Upper lobe of left lung (tissue), 6 donors: ENCODE measurements around the gene ZG16. TPM values are rescaled to one million over a fixed set of nuclear protein-coding genes. Genes with fewer than 3 reads are reported as not detected.

Experiments
- ATAC-seq, 2 donors: fragments of 200-7000 bp; cut with Tn5 transposase; one replicate each; pipeline ENCODE4 v1.9.1; 2022; ENCODE audit warnings: mild to moderate bottlenecking in 2 of 2, moderate library complexity in 2 of 2; ENCODE audit not compliant: low FRiP score in 2 of 2
- DNase-seq, 2 donors: peaks; one replicate each; pipeline ENCODE4 v3.0.0-alpha.2; 2019 to 2020
- H3K27ac ChIP-seq, 4 donors: fragments of 200-600 bp; sonication (generic); one replicate each; pipeline ENCODE4 v1.5.1; 2016 to 2019
- H3K27me3 ChIP-seq, 4 donors: fragments of 200-600 bp; sonication (generic); one replicate each; pipeline ENCODE4 v1.5.1; 2017 to 2019
- H3K36me3 ChIP-seq, 4 donors: fragments of 200-600 bp; sonication (generic); one replicate each; pipeline ENCODE4 v1.5.1; 2016 to 2019
- H3K4me1 ChIP-seq, 4 donors: fragments of 200-600 bp; sonication (generic); one replicate each; pipeline ENCODE4 v1.5.1; 2018 to 2019
- H3K4me3 ChIP-seq, 4 donors: fragments of 200-600 bp; sonication (generic); one replicate each; pipeline ENCODE4 v1.5.1; 2017 to 2019; ENCODE audit warnings: mild to moderate bottlenecking in 2 of 4, moderate library complexity in 1 of 4
- H3K9me3 ChIP-seq, 4 donors: fragments of 200-600 bp; sonication (generic); one replicate each; pipeline ENCODE4 v1.5.1; 2018 to 2019
- CTCF ChIP-seq, 6 experiments: fragments of 450-650 bp in 4 of 6; fragments of 200-600 bp in 2 of 6; sonication (generic) in 2 of 6; IDR thresholded peaks; one replicate each; pipeline ENCODE4 v1.5.1; 2016 to 2019; ENCODE audit warnings: antibody characterized with exemption in 6 of 6
- EP300 ChIP-seq, 4 donors: sonication (generic); formaldehyde crosslinking; IDR thresholded peaks; one replicate each; pipeline ENCODE4 v1.5.1; 2017; ENCODE audit warnings: antibody characterized with exemption in 4 of 4, control low read depth in 2 of 4
- POLR2A ChIP-seq, 4 donors: fragments of 450-650 bp; IDR thresholded peaks; one replicate each; pipeline ENCODE4 v1.5.1; 2016 to 2017; ENCODE audit warnings: antibody characterized with exemption in 4 of 4, mild to moderate bottlenecking in 2 of 4
- POLR2AphosphoS5 ChIP-seq, 2 donors: sonication (generic); formaldehyde crosslinking; IDR thresholded peaks; one replicate each; pipeline ENCODE4 v1.5.1; 2017; ENCODE audit warnings: antibody characterized with exemption in 2 of 2
- WGBS, 2 donors: methylation state at CpG; one replicate each; pipeline ENCODE4 v1.1.5; 2017 to 2018; 5-methylcytosine and 5-hydroxymethylcytosine counted together
- total RNA-seq, 6 donors: library from RNA; depleted of rRNA in 4 of 6; stranded (reverse); fragments of >200 nt in 4 of 6; gene quantifications; one replicate each; pipeline versions ENCODE4 v1.1.0 to v1.2.1, GENCODE V29; 2016 to 2021
- donor health status: DM: no; HTN: no; CAD: no; lungs with moderate emphysema.
- donor health status: DM: no; HTN: yes; CAD: no; lungs with severe emphysema.

Gene ZG16
- total RNA-seq, 6 donors from 2014 or later, result 0.11 TPM; not detected in 5

GRCh38 chr16:29816694-29817441 is 38.8 kb downstream of the ZG16 start:
- Histone ChIP-seq H3K27me3 (peaks cover 0 to 4% (median 0%) of the 10 kb centered on the region in 4 donors), H3K4me3 (peak overlapping the region; percentile 70 to 79 (median 76)), H3K36me3 (peaks cover 0 to 15% (median 5%) of the 10 kb centered on the region in 4 donors), H3K9me3 (no peaks in the 10 kb centered on the region), H3K27ac (peak overlapping the region; percentile 80 to 96 (median 90)), H3K4me1 (peaks cover 51 to 77% (median 59%) of the 10 kb centered on the region in 4 donors)
- TF ChIP-seq POLR2AphosphoS5 (IDR thresholded peaks at IDR 0.05) (peak in 1 of 2 donors; percentile 13), CTCF (IDR thresholded peaks at IDR 0.05) (no peak)
- ATAC-seq (peak; percentile 53 to 65), DNase-seq (peak; percentile 77 to 89)
- WGBS, 2 donors, result 3 to 4% methylated on average over 30 to 37 of the region's 37 CpGs

DNA sequence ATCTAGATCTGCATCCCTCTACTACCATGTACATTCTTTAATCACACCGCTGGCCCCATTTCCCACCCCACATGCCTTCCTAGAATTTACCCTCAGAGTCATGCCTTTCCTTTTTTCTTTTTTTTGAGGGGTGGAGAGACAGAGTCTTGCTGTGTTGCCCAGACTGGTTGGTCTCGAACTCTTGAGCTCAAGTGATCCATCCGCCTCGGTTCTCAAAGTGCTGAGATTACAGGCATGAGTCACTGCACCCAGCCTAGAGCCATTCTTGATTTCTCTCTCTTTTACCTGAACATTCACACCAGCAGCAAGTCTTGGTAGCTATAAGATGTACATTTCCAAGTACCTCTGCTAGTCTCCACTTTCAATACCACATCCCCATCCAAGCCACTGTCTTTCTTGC is 40.0 kb downstream of the ZG16 start:
- ATAC-seq (no peak), DNase-seq (no peak)
- H3K9me3 ChIP-seq, result no peaks in the 10 kb centered on the region
- H3K27ac ChIP-seq, result peak overlapping the region in 1 of 4 donors; percentile 94
- H3K36me3 ChIP-seq, result peaks cover 0 to 15% (median 5%) of the 10 kb centered on the region in 4 donors
- H3K4me3 ChIP-seq, result peak overlapping the region in 1 of 4 donors; percentile 74
- WGBS, 2 donors, result 62 to 83% methylated on average over 4 of the region's 4 CpGs
- peaks cover 51 to 75% (median 60%) of the 10 kb centered on the region in 4 donors for H3K4me1 ChIP-seq
- no peaks in the 10 kb centered on the region for H3K27me3 ChIP-seq
- TF ChIP-seq POLR2AphosphoS5 (IDR thresholded peaks at IDR 0.05) (no peak), EP300 (IDR thresholded peaks at IDR 0.05) (no peak), CTCF (IDR thresholded peaks at IDR 0.05) (no peak), POLR2A (IDR thresholded peaks at IDR 0.05) (no peak)

GRCh38 chr16:29819506-29819905 is 41.5 kb downstream of the ZG16 start:
- ATAC-seq (no peak), DNase-seq (peak; percentile 65 to 67)
- 64 to 73% methylated on average over 15 of the region's 15 CpGs for WGBS, 2 donors
- Histone ChIP-seq H3K9me3 (no peaks in the 10 kb centered on the region), H3K36me3 (peaks cover 0 to 15% (median 5%) of the 10 kb centered on the region in 4 donors), H3K4me3 (peak overlapping the region in 3 of 4 donors; percentile 72 to 82 (median 74)), H3K27ac (peak overlapping the region; percentile 91 to 93 (median 92)), H3K27me3 (no peaks in the 10 kb centered on the region), H3K4me1 (peaks cover 66 to 82% (median 74%) of the 10 kb centered on the region in 4 donors)
- no peak for TF ChIP-seq CTCF (IDR thresholded peaks at IDR 0.05)
- TF ChIP-seq POLR2AphosphoS5 (IDR thresholded peaks at IDR 0.05), result no peak
- no peak for TF ChIP-seq POLR2A (IDR thresholded peaks at IDR 0.05)
- no peak for TF ChIP-seq EP300 (IDR thresholded peaks at IDR 0.05)

DNA sequence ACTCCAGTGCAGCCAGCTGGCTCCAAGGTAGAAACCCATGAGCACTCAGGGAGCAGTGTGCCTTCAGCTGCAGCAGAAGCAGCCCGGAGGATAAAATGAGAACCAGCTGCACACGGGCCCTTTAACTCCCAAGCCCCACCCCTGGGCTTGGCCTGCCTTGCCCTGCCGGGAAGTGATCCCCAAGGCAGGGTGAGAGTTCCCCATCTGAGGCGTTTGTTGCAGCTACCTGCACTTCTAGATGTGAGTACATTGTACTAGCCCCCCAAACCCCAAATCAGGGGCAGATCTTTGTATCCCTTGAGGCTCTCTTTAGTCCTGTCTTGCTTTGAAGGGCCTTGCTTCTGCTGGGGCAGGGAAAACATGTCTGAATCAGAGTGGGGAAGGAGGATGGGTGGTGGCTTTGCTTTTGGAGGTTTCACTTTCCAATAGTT is 42.2 kb downstream of the ZG16 start, which contains the start of gene MVP:
Gene MVP, plus strand, starts transcription at position 192 of the 431 bp plus-strand sequence. CDS start 10,088 bp downstream, outside the sequence.
- peak; percentile 64 to 70 for ATAC-seq
- H3K36me3 ChIP-seq, result peaks cover 0 to 15% (median 5%) of the 10 kb centered on the region in 4 donors
- 0% methylated on average over 4 of the region's 4 CpGs for WGBS, 2 donors
- H3K4me3 ChIP-seq, result peak within 1 kb of the TSS; percentile 41 to 82 (median 73)
- peak within 1 kb of the TSS; percentile 91 to 93 (median 92) for H3K27ac ChIP-seq
- TF ChIP-seq POLR2AphosphoS5 (IDR thresholded peaks at IDR 0.05), result peak; percentile 82 to 94
- no peak for TF ChIP-seq CTCF (IDR thresholded peaks at IDR 0.05)
- TF ChIP-seq EP300 (IDR thresholded peaks at IDR 0.05), result peak in 1 of 4 donors; percentile 75
- peak in 3 of 4 donors; percentile 24 to 81 (median 66) for TF ChIP-seq POLR2A (IDR thresholded peaks at IDR 0.05)
- peak; percentile 69 to 92 for DNase-seq
- H3K27me3 ChIP-seq, result no peaks in the 10 kb centered on the region
- peaks cover 68 to 82% (median 74%) of the 10 kb centered on the region in 4 donors for H3K4me1 ChIP-seq
- no peaks in the 10 kb centered on the region for H3K9me3 ChIP-seq
